K562 treated with DMSO at 1 percent for 24 hours (cell line): ENCODE data around the gene RXRA. TPM values are rescaled to one million over a fixed set of nuclear protein-coding genes. Genes with fewer than 3 reads are reported as not detected.

Source experiments
- total RNA-seq: library from RNA; unstranded; fragments of 300-600 nt; gene quantifications from 2 replicates; pipeline ENCODE4 v1.2.3, GENCODE V29; 2022; ENCODE audit warnings: low read depth; ENCODE audit not compliant: insufficient read depth

Gene RXRA
- total RNA-seq: 17.9 and 18.3 TPM in 2 replicates

DNA sequence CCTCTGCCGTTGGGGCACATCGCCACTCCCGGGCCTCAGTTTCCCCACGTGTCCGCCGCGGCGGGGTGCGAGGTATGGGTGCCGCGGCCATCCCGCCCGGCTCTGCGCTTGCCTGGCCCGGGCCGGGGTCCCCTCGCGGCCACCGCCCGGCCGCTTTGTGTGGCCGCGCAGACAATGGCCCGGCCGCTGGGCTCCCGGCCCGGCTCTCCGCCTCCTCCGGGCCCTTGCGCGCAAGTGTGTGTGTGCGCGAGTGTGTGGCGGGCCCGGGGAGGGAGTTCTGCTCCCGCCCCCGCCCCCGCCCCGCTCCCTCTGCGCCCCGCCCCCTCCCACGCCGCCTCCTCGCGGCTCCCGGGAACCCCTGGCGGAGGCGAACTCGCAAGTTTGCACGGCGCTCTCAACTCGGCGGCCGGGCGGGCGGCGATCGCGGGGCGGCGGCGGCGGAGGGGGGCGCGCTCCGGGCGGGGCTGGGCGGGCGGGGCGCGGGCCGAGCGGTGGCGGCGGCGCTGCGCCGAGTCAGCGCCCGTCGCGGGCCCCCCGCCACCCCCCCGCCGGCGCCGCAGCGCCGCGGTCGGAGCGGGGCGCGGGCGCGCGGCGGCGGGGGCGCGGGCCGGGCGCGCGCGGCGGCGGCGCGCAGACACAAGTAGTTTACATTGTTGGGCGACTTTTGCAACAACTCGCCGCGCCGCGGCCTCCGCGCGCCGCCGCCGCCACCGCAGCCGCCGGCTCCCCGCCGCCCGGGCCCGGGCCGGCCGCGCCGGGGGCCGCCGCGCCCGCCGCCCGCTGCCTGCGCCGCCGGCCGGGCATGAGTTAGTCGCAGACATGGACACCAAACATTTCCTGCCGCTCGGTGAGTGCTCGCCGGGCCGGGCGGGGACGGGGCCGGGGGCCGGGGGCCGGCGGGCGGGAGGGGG, at the start of gene RXRA:
Gene RXRA, plus strand, starts transcription at position 643 of the 911 bp plus-strand sequence. Its CDS starts 177 bp downstream, at position 820.

Other genes starting within 250 kb of the RXRA start
- gene WDR5, start 190.4 kb upstream of the RXRA start, total RNA-seq: 29.9 and 30.5 TPM in 2 replicates
- gene RNU6ATAC, start 161.9 kb upstream of the RXRA start, total RNA-seq: not detected in 2 replicates